Measurements from ENCODE around the gene MSL2. TPM values are rescaled to one million over a fixed set of nuclear protein-coding genes. Genes with fewer than 3 reads are reported as not detected.
A peak's percentile ranks its signal among the peaks of the same experiment; 100 is the strongest.
"Not testable (repeated sequence)": the region's sequence is repeated elsewhere in the genome, so short reads cannot be mapped to it uniquely, and the experiment has no call there.

MSL2 gene
- total RNA-seq, 2 donors from 2014 or later = 43.0 to 55.0 TPM

DNA sequence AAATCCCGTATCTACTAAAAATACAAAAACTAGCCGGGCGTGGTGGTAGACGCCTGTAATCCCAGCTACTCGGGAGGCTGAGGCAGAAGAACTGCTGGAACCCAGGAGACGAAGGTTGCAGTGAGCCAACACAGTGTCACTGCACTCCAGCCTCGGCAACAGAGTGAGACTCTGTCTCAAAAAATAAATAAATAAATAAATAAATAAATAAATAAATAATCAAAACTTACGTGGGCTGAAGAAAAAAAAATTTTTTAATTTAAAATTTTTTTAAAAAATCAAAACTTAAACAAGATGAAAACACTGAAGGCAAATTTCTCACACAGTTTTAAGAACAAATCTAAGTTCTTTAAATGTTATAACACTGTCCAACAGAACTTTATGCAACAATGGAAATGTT lies 14.4 kb downstream of the MSL2 start:
- Mint-ChIP-seq H3K4me1 (peaks cover 27% of the 10 kb centered on the region), H3K36me3 (ENCODE audit: low read depth) (peaks cover 11% of the 10 kb centered on the region), H3K27ac (peak overlapping the region; percentile 82), H3K9me3 (no peaks in the 10 kb centered on the region), H3K27me3 (no peaks in the 10 kb centered on the region), H3K4me3 (peak overlapping the region; percentile 68)
- no peak for ATAC-seq (replicated peaks)

DNA sequence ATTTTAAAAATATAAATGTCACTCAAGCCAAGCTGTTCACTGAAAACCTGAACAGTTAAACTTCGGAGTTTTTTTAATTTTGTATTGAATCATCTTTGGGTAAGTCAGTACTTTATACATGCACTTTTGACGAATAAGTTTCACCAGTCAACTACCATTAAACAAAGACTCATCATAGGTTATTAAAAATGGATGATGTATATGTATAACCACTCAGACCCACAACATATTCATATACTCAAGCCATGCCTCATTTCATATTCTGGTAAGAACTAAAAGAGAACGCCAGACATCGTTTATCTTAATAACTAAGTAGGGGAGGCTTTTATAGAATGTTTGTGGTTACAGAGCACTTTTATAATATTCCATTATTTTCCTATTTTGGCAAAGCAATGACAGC lies 18.3 kb downstream of the MSL2 start:
- peak; percentile 61 for ATAC-seq (replicated peaks)
- H3K27ac Mint-ChIP-seq = no peak overlapping the region
- H3K27me3 Mint-ChIP-seq = no peaks in the 10 kb centered on the region
- peaks cover 9% of the 10 kb centered on the region for H3K36me3 Mint-ChIP-seq (ENCODE audit: low read depth)
- H3K9me3 Mint-ChIP-seq = no peaks in the 10 kb centered on the region
- H3K4me1 Mint-ChIP-seq = peaks cover 25% of the 10 kb centered on the region
- no peak overlapping the region for H3K4me3 Mint-ChIP-seq

GRCh38 chr3:136173939-136174490 lies 22.1 kb downstream of the MSL2 start:
- Mint-ChIP-seq H3K36me3 (ENCODE audit: low read depth) (peaks cover 1% of the 10 kb centered on the region), H3K4me1 (peaks cover 20% of the 10 kb centered on the region), H3K27me3 (no peaks in the 10 kb centered on the region), H3K27ac (no peak overlapping the region), H3K9me3 (no peaks in the 10 kb centered on the region), H3K4me3 (no peak overlapping the region)
- ATAC-seq (replicated peaks) = no peak

- Mint-ChIP-seq H3K27ac (no peak overlapping the region), H3K4me3 (no peak overlapping the region), H3K36me3 (ENCODE audit: low read depth) (peaks cover 6% of the 10 kb centered on the region), H3K27me3 (no peaks in the 10 kb centered on the region), H3K9me3 (no peaks in the 10 kb centered on the region), H3K4me1 (peaks cover 27% of the 10 kb centered on the region)
- peak; percentile 91 for ATAC-seq (replicated peaks)
Measured at GRCh38 chr3:136171097-136171542, 25.0 kb downstream of the MSL2 start.

DNA sequence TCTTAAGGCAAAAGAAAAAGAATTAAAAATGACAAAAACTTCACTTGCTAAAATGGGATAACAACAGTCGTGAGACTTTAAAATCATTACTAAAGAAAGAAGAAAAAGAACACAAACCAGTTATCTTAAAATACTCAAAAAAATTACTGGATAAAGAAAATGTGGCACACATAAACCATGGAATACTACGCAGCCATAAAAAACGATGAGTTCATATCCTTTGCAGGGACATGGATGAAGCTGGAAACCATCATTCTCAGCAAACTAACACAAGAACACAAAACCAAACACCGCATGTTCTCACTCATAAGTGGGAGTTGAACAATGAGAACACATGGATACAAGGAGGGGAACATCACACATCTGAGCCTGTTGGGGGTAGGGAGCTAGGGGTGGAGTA lies 27.9 kb downstream of the MSL2 start:
- Mint-ChIP-seq H3K4me1 (peaks cover 31% of the 10 kb centered on the region), H3K27ac (peak overlapping the region; percentile 13), H3K4me3 (peak overlapping the region; percentile 25)
- not testable (repeated sequence) for H3K27me3 Mint-ChIP-seq; H3K9me3 Mint-ChIP-seq; ATAC-seq (replicated peaks); H3K36me3 Mint-ChIP-seq (ENCODE audit: low read depth)

GRCh38 chr3:136166507-136166906 lies 29.6 kb downstream of the MSL2 start:
- Mint-ChIP-seq H3K4me3 (no peak overlapping the region), H3K36me3 (ENCODE audit: low read depth) (peaks cover 6% of the 10 kb centered on the region), H3K9me3 (no peaks in the 10 kb centered on the region), H3K4me1 (peaks cover 30% of the 10 kb centered on the region), H3K27me3 (no peaks in the 10 kb centered on the region), H3K27ac (no peak overlapping the region)
- ATAC-seq (replicated peaks) = no peak

GRCh38 chr3:136163607-136164006 lies 32.5 kb downstream of the MSL2 start:
- ATAC-seq (replicated peaks); H3K4me3 Mint-ChIP-seq; H3K27me3 Mint-ChIP-seq; H3K9me3 Mint-ChIP-seq: not testable (repeated sequence)
- Mint-ChIP-seq H3K27ac (peak overlapping the region; percentile 8), H3K4me1 (peaks cover 32% of the 10 kb centered on the region), H3K36me3 (ENCODE audit: low read depth) (peaks cover 12% of the 10 kb centered on the region)

- Mint-ChIP-seq H3K4me1 (peaks cover 36% of the 10 kb centered on the region), H3K27ac (no peak overlapping the region), H3K9me3 (no peaks in the 10 kb centered on the region), H3K36me3 (ENCODE audit: low read depth) (peaks cover 6% of the 10 kb centered on the region), H3K27me3 (no peaks in the 10 kb centered on the region), H3K4me3 (no peak overlapping the region)
- ATAC-seq (replicated peaks) = no peak
Measured at GRCh38 chr3:136162322-136162721, 33.8 kb downstream of the MSL2 start.

GRCh38 chr3:136161516-136161915 lies 34.6 kb downstream of the MSL2 start:
- peaks cover 6% of the 10 kb centered on the region for H3K36me3 Mint-ChIP-seq (ENCODE audit: low read depth)
- H3K9me3 Mint-ChIP-seq = no peaks in the 10 kb centered on the region

DNA sequence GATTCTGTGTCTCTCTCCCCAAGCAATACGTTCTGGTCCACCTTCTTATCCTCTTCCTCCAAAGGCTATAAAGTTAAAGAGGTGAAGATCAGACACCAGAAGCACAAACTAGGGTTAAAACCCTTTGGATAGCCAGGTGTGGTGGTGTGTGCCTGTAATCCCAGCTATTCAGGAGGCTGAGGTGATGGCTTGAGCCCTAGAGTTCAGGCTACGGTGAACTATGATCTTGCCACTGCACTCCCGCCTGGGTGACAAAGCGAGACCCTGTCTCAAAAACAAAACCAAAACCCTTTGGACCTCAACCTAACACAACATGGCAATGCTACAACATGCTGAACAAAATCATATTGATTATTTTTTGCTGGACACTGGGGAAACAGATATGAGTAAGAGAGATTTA lies 43.2 kb downstream of the MSL2 start:
- Mint-ChIP-seq H3K27ac (peak overlapping the region; percentile 28), H3K9me3 (no peaks in the 10 kb centered on the region), H3K27me3 (no peaks in the 10 kb centered on the region), H3K4me3 (no peak overlapping the region), H3K4me1 (peaks cover 57% of the 10 kb centered on the region), H3K36me3 (ENCODE audit: low read depth) (peaks cover 60% of the 10 kb centered on the region)
- ATAC-seq (replicated peaks) = no peak

More at GRCh38 chr3:136161516-136161915, 34.6 kb downstream of the MSL2 start:
- no peak overlapping the region for H3K4me3 Mint-ChIP-seq
- no peak overlapping the region for H3K27ac Mint-ChIP-seq
- H3K4me1 Mint-ChIP-seq = peaks cover 34% of the 10 kb centered on the region
- no peak for ATAC-seq (replicated peaks)
- no peaks in the 10 kb centered on the region for H3K27me3 Mint-ChIP-seq

GRCh38 chr3:136152176-136152843 lies 43.8 kb downstream of the MSL2 start:
- peak overlapping the region; percentile 28 for H3K27ac Mint-ChIP-seq
- peak; percentile 50 for ATAC-seq (replicated peaks)
- H3K4me3 Mint-ChIP-seq = no peak overlapping the region
- no peaks in the 10 kb centered on the region for H3K27me3 Mint-ChIP-seq
- peaks cover 66% of the 10 kb centered on the region for H3K36me3 Mint-ChIP-seq (ENCODE audit: low read depth)
- H3K4me1 Mint-ChIP-seq = peaks cover 56% of the 10 kb centered on the region
- no peaks in the 10 kb centered on the region for H3K9me3 Mint-ChIP-seq

GRCh38 chr3:136151219-136151618 lies 44.9 kb downstream of the MSL2 start:
- H3K27me3 Mint-ChIP-seq = no peaks in the 10 kb centered on the region
- no peak overlapping the region for H3K4me3 Mint-ChIP-seq
- ATAC-seq (replicated peaks) = no peak
- H3K27ac Mint-ChIP-seq = peak overlapping the region; percentile 28
- no peaks in the 10 kb centered on the region for H3K9me3 Mint-ChIP-seq
- H3K36me3 Mint-ChIP-seq (ENCODE audit: low read depth) = peaks cover 71% of the 10 kb centered on the region
- H3K4me1 Mint-ChIP-seq = peaks cover 52% of the 10 kb centered on the region

DNA sequence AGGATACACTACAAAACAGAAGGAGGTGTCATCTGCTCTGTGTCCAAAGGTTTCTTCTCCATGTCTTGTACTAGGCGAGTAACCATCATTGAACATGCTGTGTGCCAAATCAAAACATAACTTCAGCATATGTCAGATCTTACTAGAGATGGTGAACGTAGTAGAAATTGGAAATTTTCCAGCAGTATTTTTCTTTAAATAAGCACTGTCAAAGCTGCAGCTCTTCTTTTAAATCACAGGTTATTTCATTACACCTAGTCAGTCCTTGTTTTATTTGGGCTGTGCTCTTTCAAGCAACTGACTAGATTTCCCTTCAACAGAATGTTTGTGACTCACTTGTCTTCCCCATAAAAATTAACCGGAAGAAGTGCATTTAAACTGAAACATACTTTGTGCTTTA lies 46.5 kb downstream of the MSL2 start:
- H3K27me3 Mint-ChIP-seq = no peaks in the 10 kb centered on the region
- peaks cover 71% of the 10 kb centered on the region for H3K36me3 Mint-ChIP-seq (ENCODE audit: low read depth)
- H3K27ac Mint-ChIP-seq = peak overlapping the region; percentile 80
- peaks cover 46% of the 10 kb centered on the region for H3K4me1 Mint-ChIP-seq
- H3K9me3 Mint-ChIP-seq = no peaks in the 10 kb centered on the region
- peak overlapping the region; percentile 54 for H3K4me3 Mint-ChIP-seq
- ATAC-seq (replicated peaks) = peak; percentile 75

DNA sequence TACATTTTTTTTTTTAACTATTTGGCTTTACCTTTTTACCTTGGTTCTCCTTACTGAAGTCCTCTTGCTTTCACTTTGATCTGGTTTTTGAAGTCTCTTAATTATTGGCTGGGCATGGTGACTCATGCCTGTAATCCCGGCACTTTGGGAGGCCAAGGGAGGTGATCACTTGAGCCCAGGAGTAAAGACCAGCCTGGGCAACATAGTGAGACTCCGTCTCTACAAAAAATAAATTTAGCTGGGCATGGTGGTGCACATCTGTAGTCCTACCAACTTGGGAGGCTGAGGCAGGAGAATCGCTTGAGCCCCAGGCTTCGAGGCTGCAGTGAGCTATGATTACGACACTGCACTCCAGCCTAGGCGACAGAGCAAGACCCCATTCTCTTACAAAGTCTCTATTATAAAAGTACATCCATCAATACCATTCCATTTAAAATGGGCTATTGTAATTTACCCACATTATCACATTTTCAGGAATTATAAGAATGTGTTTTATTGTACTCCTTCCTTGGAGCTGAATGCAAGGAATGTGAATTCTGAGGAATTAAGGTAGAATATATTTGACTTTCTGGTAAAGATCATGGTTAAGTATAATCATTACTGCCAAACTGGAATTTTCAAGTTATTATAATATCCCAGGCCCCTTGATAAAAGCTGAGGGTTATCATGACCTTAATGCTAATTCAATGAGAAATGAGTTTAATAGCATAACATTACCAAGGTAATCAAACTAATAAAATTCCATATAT lies 49.0 kb downstream of the MSL2 start:
- ATAC-seq (replicated peaks) = no peak
- Mint-ChIP-seq H3K36me3 (ENCODE audit: low read depth) (peaks cover 52% of the 10 kb centered on the region), H3K9me3 (no peaks in the 10 kb centered on the region), H3K27ac (peak overlapping the region; percentile 75), H3K4me3 (no peak overlapping the region), H3K4me1 (peaks cover 35% of the 10 kb centered on the region), H3K27me3 (no peaks in the 10 kb centered on the region)

DNA sequence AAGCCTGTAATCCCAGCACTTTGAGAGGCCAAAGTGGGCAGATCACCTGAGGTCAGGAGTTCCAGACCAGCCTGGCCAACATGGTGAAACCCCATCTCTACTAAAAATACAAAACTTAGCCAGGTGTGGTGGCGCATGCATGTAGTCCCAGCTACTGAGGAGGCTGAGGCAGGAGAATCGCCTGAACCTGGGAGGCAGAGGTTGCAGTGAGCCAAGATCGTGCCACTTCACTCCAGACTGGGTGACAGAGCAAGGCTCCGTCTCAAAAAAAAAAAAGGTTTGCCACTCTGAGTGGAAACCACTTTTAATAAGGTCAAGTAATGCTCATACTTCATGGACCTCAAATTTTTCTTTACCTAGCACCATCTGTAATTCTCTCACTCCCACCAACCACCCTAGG lies 51.7 kb downstream of the MSL2 start:
- peaks cover 21% of the 10 kb centered on the region for H3K4me1 Mint-ChIP-seq
- ATAC-seq (replicated peaks); H3K27ac Mint-ChIP-seq; H3K4me3 Mint-ChIP-seq; H3K9me3 Mint-ChIP-seq; H3K27me3 Mint-ChIP-seq: not testable (repeated sequence)
- H3K36me3 Mint-ChIP-seq (ENCODE audit: low read depth) = peaks cover 24% of the 10 kb centered on the region

All from activated T-helper 17 cell treated with anti-CD3 and anti-CD28 coated beads, Interleukin-2, amount 50 U/mL, for 72 hours (primary cell).